HG03025 (cell line): Measurements from ENCODE around the gene XPO4.

Experiments
- ATAC-seq: cut with Tn5 transposase; IDR thresholded peaks from one replicate; pipeline ENCODE4 v1.9.1; 2021; ENCODE audit warnings: mild to moderate bottlenecking, moderate library complexity; ENCODE audit not compliant: unreplicated experiment, low FRiP score

The XPO4 gene

DNA sequence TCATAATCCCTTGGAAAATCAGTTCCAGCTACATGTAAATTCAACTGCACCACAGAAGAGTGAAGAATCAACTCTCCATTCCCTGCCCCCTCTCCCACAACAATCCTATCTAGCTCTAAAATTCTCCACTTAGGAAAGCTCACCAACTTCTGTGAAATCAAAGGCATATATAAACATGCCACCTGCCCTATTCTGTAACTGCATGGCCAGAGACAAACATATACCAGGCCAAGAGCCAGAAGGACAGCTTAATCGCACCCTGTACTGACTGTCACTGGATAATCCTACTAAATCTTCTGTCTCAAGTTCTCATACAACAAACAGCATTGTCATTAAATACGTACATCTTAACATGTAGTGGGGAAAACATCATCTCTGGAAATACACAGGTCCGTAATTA is 70.6 kb downstream of the XPO4 start:
- no peak for ATAC-seq

GRCh38 chr13:20831254-20831653 is 71.3 kb downstream of the XPO4 start:
- no peak for ATAC-seq

DNA sequence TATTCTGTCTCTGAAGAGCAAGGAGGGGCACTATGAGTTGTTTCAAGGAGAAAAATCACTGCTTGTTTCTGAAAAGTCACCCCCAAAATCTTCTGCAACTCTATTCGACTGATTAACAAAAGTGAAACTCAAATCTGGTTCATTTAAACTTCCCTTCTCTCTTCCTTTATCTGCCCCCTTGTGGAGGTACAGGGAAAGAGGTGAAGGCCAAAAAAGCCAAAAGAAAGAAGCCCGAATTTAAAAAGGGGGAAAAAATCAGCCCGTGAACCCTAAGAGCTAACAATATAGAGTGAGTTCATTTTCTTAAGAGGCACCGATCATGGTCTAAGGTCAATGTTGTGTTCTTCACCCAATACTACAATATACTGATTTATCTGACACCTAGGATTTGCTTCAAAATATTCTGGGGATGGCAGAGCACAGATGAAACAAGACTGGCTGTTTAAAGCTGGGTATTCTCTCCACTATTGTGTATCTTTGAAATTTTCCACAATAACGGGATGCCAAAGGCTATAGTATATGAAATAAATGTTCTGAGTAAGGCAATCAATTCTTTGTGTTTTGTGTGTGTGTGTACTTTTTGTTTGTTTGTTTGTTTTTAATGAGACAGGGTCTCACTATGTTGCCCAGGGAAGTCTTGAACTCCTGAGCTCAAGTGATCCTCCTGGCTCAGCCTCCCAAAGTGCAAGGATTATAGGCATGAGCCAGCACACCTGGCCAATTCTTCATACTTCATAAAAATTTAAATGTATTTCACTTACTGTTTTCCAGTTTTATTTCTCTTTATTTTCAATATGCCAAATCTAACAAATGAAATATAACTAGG is 73.8 kb downstream of the XPO4 start:
- ATAC-seq = no peak

GRCh38 chr13:20826843-20827560 is 75.5 kb downstream of the XPO4 start:
- no peak for ATAC-seq

DNA sequence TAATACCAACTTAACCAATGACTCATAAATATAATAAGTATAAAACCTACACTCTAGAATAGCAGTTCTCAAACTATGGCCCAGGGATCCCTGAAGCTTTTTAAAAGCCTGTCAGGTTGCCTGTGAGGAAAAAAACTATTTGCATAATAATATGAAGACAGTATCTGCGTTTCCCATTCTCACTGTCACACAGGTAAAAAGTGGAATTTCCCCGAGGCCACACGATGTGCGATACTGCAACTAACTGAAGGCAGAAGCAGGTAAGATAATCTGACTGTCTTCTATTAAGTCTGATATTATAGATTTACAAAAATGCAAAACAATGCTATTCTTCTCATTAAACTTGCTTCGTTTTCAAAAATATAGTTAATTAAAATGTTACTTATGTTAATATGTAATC is 76.2 kb downstream of the XPO4 start:
- ATAC-seq = no peak

GRCh38 chr13:20825477-20825875 is 77.1 kb downstream of the XPO4 start:
- ATAC-seq = no peak

DNA sequence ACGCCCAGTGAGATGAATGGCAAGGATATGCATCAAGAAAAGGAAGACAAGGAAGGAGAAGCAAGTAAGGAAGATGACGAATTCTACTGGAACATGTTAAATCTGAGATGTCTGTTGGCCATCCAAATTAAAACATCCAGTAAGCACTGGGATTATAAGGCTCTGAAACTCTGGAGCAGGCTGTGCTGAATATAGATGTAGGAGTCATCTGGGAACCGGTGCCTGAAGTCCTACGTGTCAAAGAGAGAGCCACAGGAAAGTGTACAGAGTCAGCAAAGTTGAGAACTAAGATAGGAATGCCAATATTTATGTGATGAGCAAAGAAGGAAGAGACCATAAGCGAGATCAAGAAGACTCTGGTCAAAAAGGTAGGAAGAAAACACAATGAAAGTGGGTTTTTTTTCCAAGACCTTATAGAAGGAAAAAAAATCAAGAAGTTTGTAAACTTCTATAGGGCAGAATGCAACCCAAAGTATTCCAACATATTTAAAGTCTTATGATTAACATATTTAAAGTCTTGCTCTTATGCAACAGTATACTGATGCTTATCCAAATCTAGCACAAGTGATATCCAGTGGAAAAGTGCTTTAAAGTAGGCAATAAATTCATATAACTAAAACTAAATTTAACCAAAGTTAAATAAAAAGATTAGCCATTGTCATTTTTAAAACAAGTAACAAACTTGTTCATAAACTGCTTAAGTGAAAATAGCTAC is 77.6 kb downstream of the XPO4 start:
- no peak for ATAC-seq

DNA sequence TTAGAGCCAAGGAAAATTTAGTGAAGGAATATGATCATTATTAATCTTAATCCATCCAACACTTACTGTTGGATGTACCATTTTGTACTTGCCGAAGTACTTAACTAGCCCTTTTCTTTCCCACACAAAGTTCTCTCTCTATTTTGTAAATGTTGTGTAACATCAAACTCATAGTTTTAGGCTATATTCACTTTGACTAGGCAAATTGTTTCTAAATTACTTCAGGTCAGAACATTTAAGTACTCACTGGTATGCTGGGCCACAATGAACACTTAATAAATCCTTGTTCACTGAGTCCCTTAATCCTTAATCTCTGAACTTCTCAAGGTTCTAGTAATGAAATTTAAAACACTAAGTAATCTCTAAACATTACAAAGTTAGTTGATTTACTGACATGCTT is 79.5 kb downstream of the XPO4 start:
- ATAC-seq = no peak

- no peak for ATAC-seq
Observed at GRCh38 chr13:20822406-20822805, 80.1 kb downstream of the XPO4 start.

DNA sequence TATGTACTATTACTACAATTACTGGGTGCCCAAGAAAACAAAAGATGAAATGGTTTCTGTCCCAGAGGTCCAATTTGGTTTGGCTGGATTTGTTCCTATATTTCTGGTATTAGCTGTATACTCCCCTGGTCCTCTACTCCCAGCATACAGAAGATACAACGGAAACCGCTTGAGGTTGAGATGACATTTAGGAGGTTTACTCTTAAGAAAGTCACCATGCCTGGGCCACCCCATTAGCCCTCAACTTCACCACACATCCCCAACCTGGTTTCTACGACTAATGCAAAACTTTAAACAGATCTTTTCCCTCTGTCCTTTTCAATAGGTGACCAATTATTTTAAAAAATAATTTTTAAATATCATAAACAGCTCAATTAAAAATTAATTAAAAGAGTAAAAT is 82.8 kb downstream of the XPO4 start:
- no peak for ATAC-seq

DNA sequence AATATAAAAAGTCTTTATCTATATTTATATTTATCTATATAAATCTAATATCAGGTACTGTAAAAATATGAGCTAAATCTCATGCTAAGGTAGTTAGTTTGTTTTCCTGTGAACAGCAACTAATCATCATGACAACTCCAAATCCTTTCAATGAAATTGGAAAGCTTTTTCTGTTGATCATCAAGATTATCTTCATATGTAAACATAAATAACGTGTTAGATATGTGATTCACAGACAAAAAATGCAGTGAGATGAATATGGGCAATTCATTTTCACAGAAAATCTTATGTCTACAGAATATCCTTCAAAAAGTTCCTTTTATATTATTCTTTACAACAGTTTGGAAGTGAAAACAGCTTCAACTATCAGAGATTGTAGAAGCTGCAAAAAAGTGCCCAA is 87.1 kb downstream of the XPO4 start:
- no peak for ATAC-seq

- no peak for ATAC-seq
Observed at GRCh38 chr13:20814224-20814910, 88.2 kb downstream of the XPO4 start.

DNA sequence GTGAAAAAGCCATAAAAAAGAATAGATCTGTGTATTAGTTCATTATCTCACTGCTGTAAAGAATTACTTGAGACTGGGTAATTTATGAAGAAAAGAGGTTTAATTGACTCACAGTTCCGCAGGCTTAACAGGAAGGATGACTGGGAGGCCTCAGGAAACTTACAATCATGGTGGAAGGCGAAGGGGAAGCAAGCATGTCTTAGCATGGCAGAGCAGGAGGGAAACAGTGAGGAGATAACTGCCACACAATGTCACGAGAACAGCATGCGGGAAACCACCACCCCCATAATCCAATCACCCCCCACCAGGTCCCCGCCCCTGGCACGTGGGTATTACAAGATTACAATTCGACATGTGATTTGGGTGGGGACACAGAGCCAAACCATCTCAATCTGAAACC is 89.7 kb downstream of the XPO4 start:
- ATAC-seq = no peak

- ATAC-seq = no peak
Observed at GRCh38 chr13:20810808-20811207, 91.7 kb downstream of the XPO4 start.

- no peak for ATAC-seq
Observed at GRCh38 chr13:20808874-20809273, 93.7 kb downstream of the XPO4 start.

DNA sequence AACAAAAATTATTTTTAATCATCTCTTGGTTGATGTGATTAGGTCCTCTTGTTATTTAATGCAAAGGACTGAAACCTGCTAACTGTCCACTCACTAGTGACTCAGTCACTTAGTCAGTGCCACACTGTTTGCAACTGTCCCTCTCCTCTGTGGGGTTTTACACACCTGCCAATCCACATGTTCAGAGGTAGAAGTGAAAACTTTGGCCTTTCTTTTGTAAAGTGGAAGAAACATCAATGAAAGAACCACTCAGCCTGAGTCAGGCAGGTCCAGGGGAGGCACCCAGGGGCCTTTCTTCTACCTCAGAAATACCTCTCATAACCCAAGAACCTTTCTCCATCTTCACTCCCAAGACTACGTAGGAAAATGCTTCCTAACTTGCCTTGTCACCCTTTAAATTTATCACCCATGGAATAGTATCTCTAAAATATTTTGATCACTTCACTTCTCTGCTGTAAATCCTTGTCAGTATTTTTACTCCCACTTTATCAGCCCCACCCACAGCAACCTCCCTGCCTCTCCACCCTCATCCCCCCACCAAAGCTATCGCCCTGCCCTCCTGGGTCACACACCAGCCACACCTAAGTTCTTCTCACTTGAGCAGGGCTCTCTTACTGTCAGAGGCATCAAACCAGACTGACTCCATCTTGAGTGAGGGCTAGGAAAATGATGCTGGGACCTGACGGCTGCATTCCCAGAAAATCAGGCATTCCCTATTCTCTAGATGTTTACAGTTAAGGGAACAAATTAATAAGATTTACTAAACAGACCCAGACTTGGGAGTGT is 99.2 kb downstream of the XPO4 start:
- ATAC-seq = no peak

DNA sequence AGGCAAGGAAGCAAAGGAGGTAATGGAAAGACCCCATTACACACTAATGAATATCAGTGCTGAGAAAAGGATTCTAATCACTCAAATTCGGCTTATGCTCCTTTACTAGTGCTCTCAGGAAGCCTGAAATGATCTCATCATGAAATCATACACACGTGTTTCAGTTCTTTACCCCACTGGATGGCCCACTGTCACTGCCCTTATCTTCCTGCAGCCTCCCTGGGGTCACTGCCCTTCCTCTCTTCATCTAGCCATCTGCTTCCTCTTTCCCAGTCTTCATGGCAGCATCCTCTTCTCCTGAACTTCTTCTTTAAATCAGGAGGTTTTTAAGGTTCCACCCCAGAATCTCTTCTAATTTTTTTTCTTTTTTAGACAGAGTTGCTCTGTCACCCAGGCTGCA is 100.8 kb downstream of the XPO4 start:
- ATAC-seq = no peak

DNA sequence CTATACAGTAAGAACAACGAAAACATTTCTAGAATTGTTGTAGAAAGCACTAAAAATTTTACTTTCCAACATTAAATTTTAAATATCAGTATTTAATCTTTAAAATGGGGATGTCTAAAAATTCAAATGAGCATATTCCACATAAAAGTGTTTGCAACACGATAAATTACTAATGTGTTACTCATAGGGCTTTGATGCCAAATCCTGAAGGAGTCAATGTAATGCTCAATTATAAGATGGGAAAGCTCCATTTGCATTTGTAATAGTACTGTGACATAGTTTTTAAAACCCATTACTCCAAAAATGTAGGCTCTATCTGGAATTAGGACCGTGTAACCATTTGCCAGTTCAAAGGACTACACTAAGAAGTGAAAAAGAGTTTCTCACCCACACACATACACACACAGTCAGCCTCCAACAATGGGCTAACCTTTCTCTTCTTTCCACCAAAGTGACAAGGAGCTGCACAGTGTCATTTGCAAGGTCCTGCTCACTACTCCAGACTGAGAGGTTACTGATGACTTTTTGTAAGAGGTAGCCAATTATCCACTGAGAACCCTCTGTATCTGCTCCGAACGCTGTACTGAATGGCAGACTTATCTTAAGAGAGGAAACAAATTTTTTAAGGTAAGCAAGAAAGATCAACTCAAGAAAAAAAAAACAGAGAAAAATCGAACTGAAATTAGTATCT is 102.7 kb downstream of the XPO4 start:
- ATAC-seq = no peak

DNA sequence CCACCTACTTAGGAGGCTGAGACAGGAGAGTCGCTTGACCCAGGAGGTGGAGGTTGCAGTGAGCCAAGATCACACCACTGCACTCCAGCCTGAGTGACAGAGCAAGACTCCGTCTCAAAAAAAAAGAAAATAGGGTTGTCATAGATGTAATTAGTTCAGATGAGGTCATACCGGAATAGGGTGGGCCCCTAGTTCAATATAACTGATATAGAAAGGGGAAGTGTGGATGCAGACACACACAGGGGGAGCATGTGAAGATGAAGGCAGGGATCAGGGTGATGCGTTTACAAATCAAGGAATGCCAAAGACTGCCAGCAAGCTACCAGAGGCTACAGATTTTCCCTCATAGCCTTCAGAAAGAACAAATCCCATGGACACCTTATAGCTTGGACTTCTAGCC is 104.5 kb downstream of the XPO4 start:
- no peak for ATAC-seq
